Stimulated activated CD4-positive, alpha-beta T cell treated with anti-CD3 and anti-CD28 coated beads, Interleukin-15, amount 100 ng/mL, for 48 hours (primary cell): ENCODE results near the gene TBL1X.
"Not testable (repeated sequence)": the region's sequence is repeated elsewhere in the genome, so short reads cannot be mapped to it uniquely, and the experiment has no call there.

Source experiments
- DNase-seq, 2 donors: peaks; one replicate each; pipeline ENCODE4 v3.0.0-alpha.2; 2020; ENCODE audit warnings: low read depth in 2 of 2

Gene TBL1X

DNA sequence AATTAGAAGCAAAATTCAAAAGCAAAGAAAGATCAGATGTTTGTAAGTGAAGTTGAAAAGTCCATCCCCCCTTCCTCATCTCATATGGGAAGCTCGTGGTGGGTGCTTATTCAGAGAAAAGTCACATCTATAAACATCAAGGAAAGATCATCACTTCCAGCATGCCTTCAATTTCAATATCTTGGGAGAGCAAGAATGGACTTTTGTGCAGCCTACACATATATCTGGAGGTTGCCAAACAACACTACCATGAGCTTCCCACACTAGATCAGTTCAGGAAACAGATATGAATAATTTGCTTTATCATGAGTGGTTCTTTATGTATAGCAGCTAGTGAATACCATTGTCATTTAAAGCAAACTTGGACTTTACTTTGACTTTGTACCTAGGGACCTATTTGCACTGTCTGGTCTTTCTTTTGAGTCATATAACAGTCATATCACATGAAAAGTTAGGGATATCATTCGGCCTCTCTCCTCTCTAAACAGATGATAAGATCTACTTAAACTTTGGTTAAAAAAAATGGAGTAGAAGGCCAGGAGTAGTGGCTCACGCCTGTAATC, 5.6 kb upstream of the TBL1X start:
- no peak for DNase-seq

GRCh38 chrX:9461087-9461486, 3.8 kb upstream of the TBL1X start:
- no peak for DNase-seq

DNA sequence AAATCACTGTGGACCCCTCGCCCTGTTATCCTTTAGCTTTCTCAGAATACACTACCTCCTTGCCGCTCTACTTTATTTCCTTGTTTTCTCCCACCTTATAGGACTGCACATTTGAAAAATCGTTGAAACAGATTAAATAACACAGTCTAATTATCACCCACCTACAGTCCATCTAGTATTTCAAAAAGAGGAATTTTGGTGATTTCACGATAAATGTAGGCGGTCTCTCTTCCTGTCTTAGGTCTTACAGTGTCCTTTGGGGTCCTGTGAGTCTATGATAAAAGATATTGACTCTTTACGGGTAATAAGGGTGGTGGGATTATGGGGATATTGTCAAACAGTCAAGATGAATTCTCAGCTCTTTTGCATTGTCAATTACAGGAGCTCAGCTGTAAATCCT, 2.4 kb upstream of the TBL1X start:
- DNase-seq: no peak

GRCh38 chrX:9465380-9466123, 694 bp downstream of the TBL1X start:
- DNase-seq: no peak

- DNase-seq: no peak
Observed at GRCh38 chrX:9466124-9466495, 1.3 kb downstream of the TBL1X start.

DNA sequence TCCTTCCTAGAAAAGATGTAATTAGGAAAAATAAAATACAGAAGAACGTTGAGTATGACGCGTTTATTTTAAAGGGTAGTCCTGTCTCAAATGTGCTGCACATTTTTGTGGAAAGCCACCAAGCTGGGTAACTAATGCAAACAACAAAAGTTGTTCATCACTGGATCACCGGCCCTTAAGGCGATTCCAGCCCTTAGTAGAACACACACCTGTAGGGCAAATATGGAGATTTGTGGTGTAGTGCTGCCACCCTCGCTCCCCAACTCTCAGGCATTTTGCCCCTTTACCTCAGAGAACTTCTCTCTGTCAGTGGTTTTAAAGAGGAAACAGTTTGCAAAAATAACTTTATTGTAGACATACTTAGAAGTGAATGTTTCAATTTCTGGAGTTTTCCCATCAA, 1.9 kb downstream of the TBL1X start:
- no peak for DNase-seq

GRCh38 chrX:9467146-9467545, 2.3 kb downstream of the TBL1X start:
- DNase-seq: no peak

GRCh38 chrX:9467751-9468150, 2.9 kb downstream of the TBL1X start:
- DNase-seq: no peak

DNA sequence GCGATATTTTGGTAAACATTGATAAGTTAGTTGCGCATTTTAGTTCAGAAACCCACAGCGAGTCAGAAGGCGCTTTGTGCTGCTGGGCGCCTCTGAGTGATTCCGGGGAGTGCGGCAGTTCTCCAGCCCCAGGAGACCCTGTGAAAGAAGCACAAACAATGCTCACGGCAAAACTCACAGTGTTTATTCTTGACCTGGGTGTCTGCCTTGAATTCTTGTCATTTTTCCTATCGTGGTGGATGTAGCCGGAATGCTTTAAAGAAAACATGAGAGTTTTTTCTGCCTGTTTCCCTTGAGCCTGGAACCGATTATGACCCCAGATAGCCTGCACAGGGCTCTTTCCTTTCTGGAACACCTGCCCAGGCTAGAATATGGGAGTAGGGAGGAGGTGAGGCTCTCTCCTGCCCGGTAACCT, 6.7 kb downstream of the TBL1X start:
- DNase-seq: no peak

- no peak for DNase-seq
Observed at GRCh38 chrX:9473708-9474107, 8.8 kb downstream of the TBL1X start.

- not testable (repeated sequence) for DNase-seq
Observed at GRCh38 chrX:9475417-9475816, 10.6 kb downstream of the TBL1X start.

DNA sequence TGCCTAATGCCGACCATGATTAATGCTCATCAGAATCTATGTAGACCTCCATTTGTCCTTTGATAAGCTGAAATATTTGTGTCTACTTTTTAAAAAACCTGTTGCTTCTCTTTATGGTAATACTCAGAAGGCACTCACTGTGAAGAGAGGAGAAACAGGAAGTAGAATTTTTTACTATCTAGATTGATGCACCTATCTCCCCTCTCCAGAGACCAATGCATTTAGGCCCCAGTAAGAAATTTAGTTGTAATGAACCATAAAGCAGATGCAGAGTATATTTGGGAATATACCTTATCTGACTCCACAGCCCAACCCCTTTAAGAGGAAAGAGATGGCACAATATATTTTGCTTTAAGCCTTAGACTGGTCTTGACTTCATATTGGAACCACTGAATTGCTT, 11.1 kb downstream of the TBL1X start:
- DNase-seq: no peak

DNA sequence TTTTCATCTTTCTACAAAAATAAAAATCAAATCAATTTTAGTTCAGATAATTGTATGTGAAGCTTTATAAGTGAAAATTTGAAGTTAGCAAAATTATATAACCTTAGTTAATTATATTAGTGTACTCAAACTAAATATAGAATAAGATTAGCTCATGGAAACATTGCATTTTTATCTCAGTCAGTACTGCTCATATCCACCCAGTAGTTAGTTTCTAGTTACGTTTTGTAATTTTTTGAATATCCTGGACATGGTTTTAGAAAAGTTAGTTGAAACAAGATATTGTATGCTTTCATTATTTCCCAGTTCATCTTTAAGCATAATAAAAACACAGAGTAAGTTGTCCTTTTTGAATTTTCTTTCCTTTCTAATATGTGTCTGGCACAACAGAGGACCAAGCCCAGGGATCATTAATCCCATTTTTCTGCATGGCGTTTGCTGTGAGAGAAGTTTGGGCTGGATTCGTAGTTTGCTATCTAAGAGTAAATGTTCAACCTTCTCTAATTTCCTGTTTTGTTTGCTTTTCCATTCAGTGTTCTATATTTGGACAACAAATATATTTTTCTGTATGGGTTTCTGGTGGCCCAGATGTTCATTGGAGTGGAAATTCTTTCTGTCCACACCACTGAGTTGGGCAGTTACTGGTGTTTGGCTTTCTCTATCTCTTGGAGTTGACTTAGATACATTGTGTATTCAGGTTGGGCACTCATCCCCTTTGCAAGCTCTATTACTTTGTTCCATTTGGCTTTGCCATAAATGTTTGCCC, 12.1 kb downstream of the TBL1X start:
- no peak for DNase-seq

DNA sequence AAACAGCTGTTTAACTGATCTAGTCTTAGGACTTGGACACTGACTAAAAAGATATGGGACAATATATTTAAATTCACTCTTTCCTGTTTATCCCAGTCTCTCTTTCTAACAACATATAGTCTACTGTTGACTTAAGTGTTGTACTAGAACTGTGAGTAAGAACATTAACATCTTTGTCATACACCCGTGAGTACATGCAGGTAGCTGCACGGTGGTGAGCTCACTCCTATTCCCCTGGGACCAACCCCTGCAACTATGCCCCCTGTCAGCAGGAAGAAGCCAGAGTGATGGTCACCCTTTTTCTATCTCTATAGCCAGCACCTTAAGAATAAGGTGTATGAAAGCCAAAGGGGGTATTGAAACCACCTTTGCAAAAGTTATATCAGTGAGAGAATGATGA, 17.6 kb downstream of the TBL1X start:
- DNase-seq: no peak

GRCh38 chrX:9482837-9483236, 18.0 kb downstream of the TBL1X start:
- no peak for DNase-seq

- no peak for DNase-seq
Observed at GRCh38 chrX:9483376-9483775, 18.5 kb downstream of the TBL1X start.

GRCh38 chrX:9486786-9487387, 22.0 kb downstream of the TBL1X start:
- DNase-seq: no peak

GRCh38 chrX:9488586-9488985, 23.7 kb downstream of the TBL1X start:
- DNase-seq: no peak

DNA sequence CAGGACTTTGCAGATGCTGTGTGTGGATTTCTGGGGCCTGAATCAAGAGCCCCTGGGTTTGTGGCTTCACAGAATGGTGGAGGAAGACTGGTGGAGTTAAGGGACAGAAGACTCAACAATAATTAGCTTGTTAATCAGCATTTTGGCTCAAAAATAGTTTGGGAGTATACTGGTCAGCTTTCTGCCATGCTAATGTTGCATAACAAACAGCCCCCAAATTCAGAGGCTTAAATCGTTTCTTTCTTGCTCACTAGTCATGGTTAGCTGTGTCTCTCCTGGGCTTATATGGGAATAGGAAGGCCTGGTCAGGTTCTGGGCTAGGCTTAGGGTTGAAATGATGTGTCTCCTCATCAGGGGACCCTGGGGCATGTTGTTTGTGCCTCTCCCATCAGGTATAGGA, 24.4 kb downstream of the TBL1X start:
- no peak for DNase-seq

- no peak for DNase-seq
Observed at GRCh38 chrX:9492901-9493300, 28.0 kb downstream of the TBL1X start.

- no peak for DNase-seq
Observed at GRCh38 chrX:9493936-9494335, 29.1 kb downstream of the TBL1X start.

GRCh38 chrX:9494771-9495170, 29.9 kb downstream of the TBL1X start:
- DNase-seq: no peak

DNA sequence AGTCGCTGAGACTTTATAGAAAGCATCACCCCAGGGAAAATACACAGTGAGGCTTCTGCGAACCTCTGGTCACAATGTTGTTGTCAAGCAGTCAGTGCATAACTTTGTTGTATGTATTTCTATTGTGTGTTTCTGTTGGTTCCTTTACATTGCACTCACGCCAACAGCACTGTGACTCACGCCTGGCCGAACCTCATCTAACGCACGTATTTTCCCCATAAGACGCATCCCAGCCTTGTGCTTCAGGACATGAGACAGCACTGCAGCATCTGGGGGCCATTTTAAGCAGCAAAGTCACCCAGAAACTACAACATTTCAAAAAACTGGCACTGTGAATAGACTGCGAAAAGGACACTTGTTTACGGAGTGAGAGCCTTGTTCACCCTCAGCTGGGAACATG, 30.6 kb downstream of the TBL1X start:
- DNase-seq: no peak
